IMR-90 (cell line): ENCODE results near the gene BAZ1A. TPM values are rescaled to one million over a fixed set of nuclear protein-coding genes. Genes with fewer than 3 reads are reported as not detected.
"Not testable (repeated sequence)": the region's sequence is repeated elsewhere in the genome, so short reads cannot be mapped to it uniquely, and the experiment has no call there.

Source experiments
- ATAC-seq: fragments of 200-7000 bp; cut with Tn5 transposase; 2 replicates; pipeline ENCODE4 v1.9.1; 2020; ENCODE audit warnings: low read depth, mild to moderate bottlenecking, moderate library complexity
- BruUV-seq: library from RNA; stranded (reverse); fragments of 400-500 nt; replicated peaks from 2 replicates; lab custom pipeline; 2021; lab: Mats Ljungman, UMichigan
- CTCF ChIA-PET: fragments of 300-600 bp; formaldehyde crosslinking; extraction: SDS; loops from one replicate; lab custom pipeline; 2021; ENCODE audit warnings: antibody characterized with exemption; lab: Yijun Ruan, JAX
- POLR2A ChIA-PET: fragments of 300-600 bp; sonication (Branson Sonifier 250); formaldehyde crosslinking; loops from one replicate; lab custom pipeline; 2022; ENCODE audit warnings: antibody characterized with exemption; ENCODE audit not compliant: unreplicated experiment; lab: Charles Lee
- DNase-seq: peaks from one replicate; pipeline ENCODE4 v3.0.0; 2013
- H2AFZ ChIP-seq: replicated peaks from 2 replicates; pipeline ENCODE3; 2013; ENCODE audit warnings: low read length, mild to moderate bottlenecking; ENCODE audit not compliant: poor library complexity
- H2AK5ac ChIP-seq: 2 replicates; pipeline ENCODE4 v1.6.1; 2013; ENCODE audit warnings: low read depth, low read length, inconsistent platforms
- H2AK9ac ChIP-seq: replicated peaks from 2 replicates; pipeline ENCODE3; 2013; ENCODE audit warnings: mild to moderate bottlenecking, low read depth, low read length, moderate library complexity; ENCODE audit not compliant: poor library complexity
- H2BK120ac ChIP-seq: 2 replicates; pipeline ENCODE4 v1.6.1; 2013; ENCODE audit warnings: low read depth, low read length, inconsistent platforms
- H2BK15ac ChIP-seq: 3 replicates; pipeline ENCODE4 v1.6.1; 2013; ENCODE audit warnings: low read depth, low read length, inconsistent platforms
- H2BK20ac ChIP-seq: 2 replicates; pipeline ENCODE4 v1.6.1; 2013; ENCODE audit warnings: low read depth, mild to moderate bottlenecking, inconsistent platforms, low read length, moderate library complexity
- H2BK5ac ChIP-seq: 2 replicates; pipeline ENCODE4 v1.6.1; 2013; ENCODE audit warnings: mild to moderate bottlenecking, low read depth, low read length, inconsistent platforms; ENCODE audit not compliant: poor library complexity, severe bottlenecking
- H3K14ac ChIP-seq: replicated peaks from 2 replicates; pipeline ENCODE4 v1.6.1; 2013; ENCODE audit warnings: low read depth, low read length, inconsistent platforms
- H3K18ac ChIP-seq: 2 replicates; pipeline ENCODE4 v1.6.1; 2013; ENCODE audit warnings: low read depth, low read length, control low read depth
- H3K23ac ChIP-seq: 2 replicates; pipeline ENCODE4 v1.6.1; 2013; ENCODE audit warnings: low read depth, low read length, inconsistent platforms
- H3K27ac ChIP-seq: 2 replicates; pipeline ENCODE4 v1.5.1; 2013; ENCODE audit warnings: mild to moderate bottlenecking, control low read depth, low read length; ENCODE audit not compliant: insufficient read depth
- H3K27me3 ChIP-seq: 2 replicates; pipeline ENCODE4 v1.6.1; 2013; ENCODE audit warnings: low read length; ENCODE audit not compliant: control insufficient read depth, insufficient read depth
- H3K36me3 ChIP-seq: 2 replicates; pipeline ENCODE4 v1.6.1; 2013; ENCODE audit warnings: low read length, mixed read lengths; ENCODE audit not compliant: control insufficient read depth, insufficient read depth
- H3K4ac ChIP-seq: 2 replicates; pipeline ENCODE4 v1.6.1; 2013; ENCODE audit warnings: low read depth, low read length, inconsistent platforms
- H3K4me1 ChIP-seq: 2 replicates; pipeline ENCODE4 v1.6.1; 2013; ENCODE audit warnings: low read length, mixed read lengths; ENCODE audit not compliant: control insufficient read depth, insufficient read depth
- H3K4me2 ChIP-seq: 2 replicates; pipeline ENCODE4 v1.6.1; 2013; ENCODE audit warnings: low read depth, mild to moderate bottlenecking, control low read depth, low read length, moderate library complexity
- H3K4me3 ChIP-seq: 2 replicates; pipeline ENCODE4 v1.5.1; 2013; ENCODE audit warnings: low read depth, mild to moderate bottlenecking, control low read depth, low read length, moderate library complexity; ENCODE audit not compliant: insufficient read depth
- H3K56ac ChIP-seq: 2 replicates; pipeline ENCODE4 v1.6.1; 2013; ENCODE audit warnings: low read length, inconsistent platforms; ENCODE audit not compliant: insufficient read depth; ENCODE audit errors: extremely low read depth
- H3K79me1 ChIP-seq, 2 experiments: 2 replicates each; pipeline ENCODE4 v1.6.1; 2013; ENCODE audit warnings: low read length in 2 of 2, inconsistent platforms in 1 of 2, low read depth in 1 of 2
- H3K9ac ChIP-seq: 2 replicates; pipeline ENCODE4 v1.6.1; 2013; ENCODE audit warnings: low read depth, low read length, control low read depth
- H3K9me1 ChIP-seq: 2 replicates; pipeline ENCODE4 v1.6.1; 2013; ENCODE audit warnings: low read length, inconsistent platforms; ENCODE audit not compliant: insufficient read depth
- H3K9me3 ChIP-seq: 2 replicates; pipeline ENCODE4 v1.6.1; 2013; ENCODE audit warnings: low read length; ENCODE audit not compliant: control insufficient read depth, insufficient read depth
- H4K20me1 ChIP-seq: 2 replicates; pipeline ENCODE4 v1.6.1; 2013; ENCODE audit warnings: low read length, inconsistent platforms; ENCODE audit not compliant: insufficient read depth
- H4K5ac ChIP-seq: 2 replicates; pipeline ENCODE4 v1.6.1; 2013; ENCODE audit warnings: mild to moderate bottlenecking, low read depth, low read length, control low read depth
- H4K8ac ChIP-seq, 2 experiments: 2 replicates each; pipeline ENCODE4 v1.6.1; 2013; ENCODE audit warnings: low read depth in 2 of 2, low read length in 2 of 2, control low read depth in 1 of 2, inconsistent platforms in 1 of 2
- H4K91ac ChIP-seq: 2 replicates; pipeline ENCODE4 v1.6.1; 2013; ENCODE audit warnings: low read depth, low read length, inconsistent platforms; ENCODE audit not compliant: insufficient read depth
- WGBS, 2 experiments: methylation state at CpG; one replicate each; pipeline versions ENCODE4 v1.1.5 to v1.1.7; 2013; ENCODE audit warnings: missing lambda C conversion rate in 2 of 2; ENCODE audit not compliant: insufficient read length in 1 of 2; ENCODE audit errors: extremely low coverage in 2 of 2; 5-methylcytosine and 5-hydroxymethylcytosine counted together
- dilution Hi-C: fragments of 300-500 bp; cut with HindIII; formaldehyde crosslinking; loops from one replicate; pipeline ENCODE4 v1.14.3; 2018; ENCODE audit warnings: low sequenced_read_pairs; ENCODE audit not compliant: unreplicated experiment
- in situ Hi-C: fragments of 300-500 bp; cut with MboI; formaldehyde crosslinking; loops from 3 replicates; pipeline ENCODE4 v1.14.3; 2019; ENCODE audit warnings: low sequenced_read_pairs, inconsistent platforms, mixed read lengths
- intact Hi-C: fragments of 100-400 bp; cut with micrococcal nuclease; formaldehyde crosslinking; loops from 2 replicates; pipeline ENCODE4 v1.10.0; 2022
- polyA plus RNA-seq, 3 experiments: library from polyadenylated mRNA; depleted of rRNA; stranded (reverse); fragments of >200 nt; gene quantifications; 2 replicates each; pipeline ENCODE4 v1.2.3, GENCODE V29; 2012; ENCODE audit warnings: low replicate concordance in 1 of 3
- total RNA-seq: library from RNA; depleted of rRNA; stranded (reverse); fragments of >200 nt; gene quantifications from 2 replicates; pipeline ENCODE4 v1.2.3, GENCODE V29; 2012

Gene BAZ1A
- total and polyA plus RNA-seq, 2 of the 4 experiments (the other 2 are of a cell fraction): 15.3 to 23.8 TPM

GRCh38 chr14:34798861-34799260 is 76.3 kb downstream of the BAZ1A start:
- ATAC-seq, H3K56ac ChIP-seq, intact Hi-C loops, H2BK15ac ChIP-seq, H4K8ac ChIP-seq, H3K9me3 ChIP-seq, H3K27ac ChIP-seq, H2BK5ac ChIP-seq, H3K27me3 ChIP-seq, DNase-seq, dilution Hi-C loops, H3K4me3 ChIP-seq, H2BK120ac ChIP-seq, H2BK20ac ChIP-seq, H3K4ac ChIP-seq, POLR2A ChIA-PET, H3K4me2 ChIP-seq, H3K23ac ChIP-seq, H4K5ac ChIP-seq, H3K18ac ChIP-seq, H3K4me1 ChIP-seq, H2AK5ac ChIP-seq, H2AK9ac ChIP-seq, H4K91ac ChIP-seq, H3K9ac ChIP-seq, H3K9me1 ChIP-seq, H3K14ac ChIP-seq, in situ Hi-C loops, CTCF ChIA-PET, H4K20me1 ChIP-seq, H2AFZ ChIP-seq, BruUV-seq: not testable (repeated sequence)
- WGBS, 2 experiments: no CpG with 5 or more reads among the region's 2 CpGs
- Histone ChIP-seq H3K36me3 (peaks cover 24% of the 10 kb centered on the region), H3K79me1 (peaks cover 4 to 25% of the 10 kb centered on the region in 2 experiments; a peak in 1 of 4 replicates)
